HG03159 (cell line): Measurements from ENCODE around the gene TNRC18.
"Not testable (repeated sequence)": the region's sequence is repeated elsewhere in the genome, so short reads cannot be mapped to it uniquely, and the experiment has no call there.

Experiments
- ATAC-seq: cut with Tn5 transposase; IDR thresholded peaks from one replicate; pipeline ENCODE4 v1.9.1; 2021; ENCODE audit warnings: mild to moderate bottlenecking, moderate library complexity; ENCODE audit not compliant: unreplicated experiment

Gene TNRC18

GRCh38 chr7:5423306-5423975 lies at the start of gene TNRC18:
TSS of gene TNRC18 (minus strand) at chr7:5423834. CDS start at chr7:5421246, 2,588 bp downstream.
- ATAC-seq: no peak

GRCh38 chr7:5472432-5473315 lies 49.0 kb upstream of the TNRC18 start:
- no peak for ATAC-seq

GRCh38 chr7:5471623-5472022 lies 48.0 kb upstream of the TNRC18 start:
- not testable (repeated sequence) for ATAC-seq

- no peak for ATAC-seq
Measured at GRCh38 chr7:5470816-5471215, 47.2 kb upstream of the TNRC18 start.

- ATAC-seq: no peak
Measured at GRCh38 chr7:5470167-5470532, 46.5 kb upstream of the TNRC18 start.

GRCh38 chr7:5469375-5470166 lies 45.9 kb upstream of the TNRC18 start:
- no peak for ATAC-seq

- no peak for ATAC-seq
Measured at GRCh38 chr7:5467645-5468044, 44.0 kb upstream of the TNRC18 start.

- no peak for ATAC-seq
Measured at GRCh38 chr7:5466551-5466950, 42.9 kb upstream of the TNRC18 start.

- ATAC-seq: no peak
Measured at GRCh38 chr7:5463031-5463430, 39.4 kb upstream of the TNRC18 start.

- ATAC-seq: no peak
Measured at GRCh38 chr7:5462216-5462615, 38.6 kb upstream of the TNRC18 start.

- no peak for ATAC-seq
Measured at GRCh38 chr7:5458921-5459480, 35.4 kb upstream of the TNRC18 start.

GRCh38 chr7:5457245-5457735 lies 33.7 kb upstream of the TNRC18 start:
- no peak for ATAC-seq

GRCh38 chr7:5456409-5456808 lies 32.8 kb upstream of the TNRC18 start:
- ATAC-seq: no peak

- no peak for ATAC-seq
Measured at GRCh38 chr7:5455581-5456219, 32.1 kb upstream of the TNRC18 start.

- no peak for ATAC-seq
Measured at GRCh38 chr7:5455175-5455574, 31.5 kb upstream of the TNRC18 start.

GRCh38 chr7:5454485-5454884 lies 30.9 kb upstream of the TNRC18 start:
- ATAC-seq: no peak

- no peak for ATAC-seq
Measured at GRCh38 chr7:5453566-5454075, 30.0 kb upstream of the TNRC18 start.

GRCh38 chr7:5452937-5453540 lies 29.4 kb upstream of the TNRC18 start:
- ATAC-seq: no peak

- ATAC-seq: no peak
Measured at GRCh38 chr7:5452470-5452899, 28.9 kb upstream of the TNRC18 start.

GRCh38 chr7:5451391-5451790 lies 27.8 kb upstream of the TNRC18 start:
- no peak for ATAC-seq
